ENCODE data around the gene TENT5C. TPM values are rescaled to one million over a fixed set of nuclear protein-coding genes. Genes with fewer than 3 reads are reported as not detected.

Gene TENT5C
- total and polyA plus RNA-seq, 9 of the 15 experiments (the other 6 are each of a cell fraction or from before 2014, with no cell fraction given), result 1.8 to 7.7 (median 4.0) TPM

GRCh38 chr1:117616967-117617366 is 11.1 kb downstream of the TENT5C start (continued):
- TF ChIP-seq KDM2B (CRISPR knock-in tag; IDR thresholded peaks at IDR 0.05) (no peak), ZNF23 (CRISPR knock-in tag; IDR thresholded peaks at IDR 0.05) (no peak), SMARCC2 (IDR thresholded peaks at IDR 0.05; ENCODE audit: low read depth) (no peak), TBP (optimal IDR thresholded peaks at IDR 0.05; ENCODE audit: low read depth, low read length) (no peak), ZNF76 (CRISPR knock-in tag; IDR thresholded peaks at IDR 0.05; ENCODE audit: borderline replicate concordance) (no peak), BRF1 (IDR thresholded peaks at IDR 0.05; ENCODE audit: borderline replicate concordance, extremely low read depth, insufficient read length) (no peak), SMAD4 (CRISPR knock-in tag; conservative IDR thresholded peaks at IDR 0.05) (no peak), PHF20 (IDR thresholded peaks at IDR 0.05; ENCODE audit: partially characterized antibody) (no peak), TAL1 (IDR thresholded peaks at IDR 0.05) (0 out of 2 replicates have a peak, but pooled peaks have one; percentile 12), MXI1 (IDR thresholded peaks at IDR 0.05; ENCODE audit: low read depth, low read length) (no peak), DPF2 (IDR thresholded peaks at IDR 0.05) (peak; percentile 49; the same call in 1 of the 2 replicates), REST (IDR thresholded peaks at IDR 0.05; ENCODE audit: borderline replicate concordance) (no peak), REST (CRISPR knock-in tag; IDR thresholded peaks at IDR 0.05; ENCODE audit: low read depth) (no peak), SNIP1 (IDR thresholded peaks at IDR 0.05; ENCODE audit: low read depth) (no peak), PTTG1 (tag; IDR thresholded peaks at IDR 0.05; ENCODE audit: low read depth) (no peak), MCM2 (IDR thresholded peaks at IDR 0.05; ENCODE audit: low read depth) (no peak), SRSF3 (IDR thresholded peaks at IDR 0.05; ENCODE audit: insufficient read depth, low read length) (no peak), ARNT (IDR thresholded peaks at IDR 0.05) (peak in 1 of 2 experiments; percentile 93; a peak in 2 of 4 replicates), SREBF2 (CRISPR knock-in tag; IDR thresholded peaks at IDR 0.05) (no peak), PHTF2 (CRISPR knock-in tag; IDR thresholded peaks at IDR 0.05) (no peak), BACH1 (tag; IDR thresholded peaks at IDR 0.05) (no peak), ESRRA (IDR thresholded peaks at IDR 0.05; ENCODE audit: borderline replicate concordance, low read depth) (peak; percentile 53), NFIX (CRISPR knock-in tag; IDR thresholded peaks at IDR 0.05; ENCODE audit: low read depth) (no peak)

Data from K562 (cell line).